Measurements from ENCODE around the gene ARPC5L.
A peak's percentile ranks its signal among the peaks of the same experiment; 100 is the strongest.

Gene ARPC5L

GRCh38 chr9:124878021-124878420, 16.1 kb downstream of the ARPC5L start:
- H3K27ac ChIP-seq (ENCODE audit: low read length) = no peak overlapping the region
- H3K36me3 ChIP-seq (ENCODE audit: insufficient read depth, low read length) = peaks cover 81% of the 10 kb centered on the region
- H3K4me1 ChIP-seq (ENCODE audit: insufficient read depth, low read length) = no peaks in the 10 kb centered on the region; the same call in 1 of the 2 replicates
- no peaks in the 10 kb centered on the region for H3K9me3 ChIP-seq (ENCODE audit: insufficient read depth, low read length, severe bottlenecking)
- no peaks in the 10 kb centered on the region for H3K27me3 ChIP-seq (ENCODE audit: insufficient read depth, low read length, poor library complexity)
- no peak overlapping the region for H2AFZ ChIP-seq (ENCODE audit: low read depth, low read length)
- peaks cover 30% of the 10 kb centered on the region for H3K79me2 ChIP-seq (ENCODE audit: insufficient read depth, low read length)
- H3K9ac ChIP-seq (ENCODE audit: low read depth, low read length) = no peak overlapping the region
- peaks cover 48% of the 10 kb centered on the region for H4K20me1 ChIP-seq (ENCODE audit: insufficient read depth, low read length)
- H3K4me2 ChIP-seq (ENCODE audit: insufficient read depth, low read length) = no peak overlapping the region
- no peak overlapping the region for H3K4me3 ChIP-seq (ENCODE audit: low read depth in 1 of 2, low read length in 2 of 2)
- no peak for DNase-seq
- TF ChIP-seq CTCF (IDR thresholded peaks at IDR 0.05; ENCODE audit: borderline replicate concordance, extremely low read depth, low read length, poor library complexity, severe bottlenecking) (no peak), EZH2 (IDR thresholded peaks at IDR 0.05; ENCODE audit: borderline replicate concordance, low read depth, low read length, severe bottlenecking) (no peak)
- no peak for ATAC-seq (ENCODE audit: insufficient read depth, low read depth)

DNA sequence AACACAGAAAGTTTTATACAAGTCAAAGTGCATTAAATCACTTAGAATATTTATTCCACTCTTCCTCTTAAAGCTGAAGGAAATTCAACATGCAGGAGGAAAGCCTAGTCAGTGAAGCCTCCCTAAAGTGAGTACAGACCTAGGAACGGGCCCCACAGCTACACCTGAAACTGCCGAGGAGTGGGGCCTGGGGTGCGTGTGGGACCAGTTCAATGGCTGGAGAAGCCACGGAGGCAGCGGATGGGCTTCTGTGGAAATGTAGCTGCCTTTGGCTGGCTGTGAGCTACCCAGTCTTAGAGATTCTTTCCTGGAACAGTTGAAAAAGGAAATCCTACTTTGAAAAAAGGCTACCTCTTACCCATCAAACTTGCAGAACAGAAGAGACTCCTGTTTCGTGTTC, 16.6 kb downstream of the ARPC5L start:
- H3K79me2 ChIP-seq (ENCODE audit: insufficient read depth, low read length) = peaks cover 25% of the 10 kb centered on the region
- DNase-seq = no peak
- no peak for ATAC-seq (ENCODE audit: insufficient read depth, low read depth)
- H3K9me3 ChIP-seq (ENCODE audit: insufficient read depth, low read length, severe bottlenecking) = no peaks in the 10 kb centered on the region
- H2AFZ ChIP-seq (ENCODE audit: low read depth, low read length) = no peak overlapping the region
- H3K4me3 ChIP-seq (ENCODE audit: low read depth in 1 of 2, low read length in 2 of 2) = no peak overlapping the region
- TF ChIP-seq EZH2 (IDR thresholded peaks at IDR 0.05; ENCODE audit: borderline replicate concordance, low read depth, low read length, severe bottlenecking) (no peak), CTCF (IDR thresholded peaks at IDR 0.05; ENCODE audit: borderline replicate concordance, extremely low read depth, low read length, poor library complexity, severe bottlenecking) (no peak)
- no peak overlapping the region for H3K9ac ChIP-seq (ENCODE audit: low read depth, low read length)
- H3K27me3 ChIP-seq (ENCODE audit: insufficient read depth, low read length, poor library complexity) = no peaks in the 10 kb centered on the region
- H3K36me3 ChIP-seq (ENCODE audit: insufficient read depth, low read length) = peaks cover 77% of the 10 kb centered on the region
- H3K27ac ChIP-seq (ENCODE audit: low read length) = no peak overlapping the region
- H3K4me1 ChIP-seq (ENCODE audit: insufficient read depth, low read length) = no peaks in the 10 kb centered on the region; the same call in 1 of the 2 replicates
- no peak overlapping the region for H3K4me2 ChIP-seq (ENCODE audit: insufficient read depth, low read length)
- H4K20me1 ChIP-seq (ENCODE audit: insufficient read depth, low read length) = peaks cover 43% of the 10 kb centered on the region

DNA sequence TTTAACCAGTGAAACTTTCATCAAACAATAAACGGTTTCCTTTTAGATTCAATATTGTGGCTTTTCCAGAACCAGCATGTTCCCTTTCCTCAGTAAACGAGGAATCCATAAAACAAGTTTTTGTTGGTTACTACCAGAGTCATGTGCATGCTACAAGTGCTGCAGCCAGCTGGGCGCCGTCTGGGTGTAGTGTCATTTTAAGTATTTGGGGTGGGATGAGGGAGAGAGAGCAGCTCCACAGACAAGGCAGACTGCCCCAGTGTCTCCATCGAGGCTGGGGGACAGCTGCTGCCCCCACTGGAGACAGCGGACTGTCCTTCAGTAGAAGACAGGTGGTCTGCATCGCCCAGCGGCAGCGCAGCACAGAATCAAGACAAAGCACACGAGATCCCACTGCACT, 17.3 kb downstream of the ARPC5L start:
- H3K4me3 ChIP-seq (ENCODE audit: low read depth in 1 of 2, low read length in 2 of 2) = no peak overlapping the region
- no peak overlapping the region for H3K27ac ChIP-seq (ENCODE audit: low read length)
- H3K36me3 ChIP-seq (ENCODE audit: insufficient read depth, low read length) = peaks cover 69% of the 10 kb centered on the region
- peaks cover 19% of the 10 kb centered on the region; the same call in 1 of the 2 replicates for H3K79me2 ChIP-seq (ENCODE audit: insufficient read depth, low read length)
- H3K27me3 ChIP-seq (ENCODE audit: insufficient read depth, low read length, poor library complexity) = no peaks in the 10 kb centered on the region
- H3K4me1 ChIP-seq (ENCODE audit: insufficient read depth, low read length) = no peaks in the 10 kb centered on the region; the same call in 1 of the 2 replicates
- no peak overlapping the region for H3K4me2 ChIP-seq (ENCODE audit: insufficient read depth, low read length)
- H4K20me1 ChIP-seq (ENCODE audit: insufficient read depth, low read length) = peaks cover 37% of the 10 kb centered on the region
- no peak overlapping the region for H2AFZ ChIP-seq (ENCODE audit: low read depth, low read length)
- DNase-seq (no peak), ATAC-seq (ENCODE audit: insufficient read depth, low read depth) (no peak)
- H3K9me3 ChIP-seq (ENCODE audit: insufficient read depth, low read length, severe bottlenecking) = no peaks in the 10 kb centered on the region
- no peak overlapping the region for H3K9ac ChIP-seq (ENCODE audit: low read depth, low read length)
- TF ChIP-seq CTCF (IDR thresholded peaks at IDR 0.05; ENCODE audit: borderline replicate concordance, extremely low read depth, low read length, poor library complexity, severe bottlenecking) (no peak), EZH2 (IDR thresholded peaks at IDR 0.05; ENCODE audit: borderline replicate concordance, low read depth, low read length, severe bottlenecking) (no peak)

DNA sequence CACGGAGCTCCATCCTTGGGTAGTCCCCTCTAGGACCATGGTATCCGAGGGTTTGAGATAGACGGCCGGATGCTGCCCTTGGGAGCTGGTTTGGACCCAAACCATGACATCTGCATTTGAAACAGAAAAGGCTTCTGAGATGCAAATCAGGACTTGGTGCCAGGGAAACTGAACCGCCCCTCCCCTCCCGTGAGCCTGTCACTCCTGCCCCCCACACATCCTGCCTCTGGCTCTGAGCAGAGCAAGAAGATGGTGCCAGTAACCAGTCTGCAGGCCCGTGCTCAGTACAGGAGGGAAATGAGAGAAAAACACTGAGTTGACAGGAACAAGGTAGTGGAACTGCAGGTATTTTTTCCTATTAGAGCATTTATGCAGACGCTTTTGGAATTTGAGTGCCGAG, 18.6 kb downstream of the ARPC5L start:
- H3K27me3 ChIP-seq (ENCODE audit: insufficient read depth, low read length, poor library complexity) = no peaks in the 10 kb centered on the region
- no peaks in the 10 kb centered on the region for H3K9me3 ChIP-seq (ENCODE audit: insufficient read depth, low read length, severe bottlenecking)
- H3K4me2 ChIP-seq (ENCODE audit: insufficient read depth, low read length) = no peak overlapping the region
- no peak overlapping the region for H3K9ac ChIP-seq (ENCODE audit: low read depth, low read length)
- peaks cover 25% of the 10 kb centered on the region for H4K20me1 ChIP-seq (ENCODE audit: insufficient read depth, low read length)
- H3K4me3 ChIP-seq (ENCODE audit: low read depth in 1 of 2, low read length in 2 of 2) = no peak overlapping the region
- no peak overlapping the region for H3K27ac ChIP-seq (ENCODE audit: low read length)
- H2AFZ ChIP-seq (ENCODE audit: low read depth, low read length) = no peak overlapping the region
- H3K4me1 ChIP-seq (ENCODE audit: insufficient read depth, low read length) = no peaks in the 10 kb centered on the region; the same call in 1 of the 2 replicates
- ATAC-seq (ENCODE audit: insufficient read depth, low read depth) (peak; percentile 54; the same call in 1 of the 3 replicates), DNase-seq (no peak)
- TF ChIP-seq CTCF (IDR thresholded peaks at IDR 0.05; ENCODE audit: borderline replicate concordance, extremely low read depth, low read length, poor library complexity, severe bottlenecking) = no peak
- no peak for TF ChIP-seq EZH2 (IDR thresholded peaks at IDR 0.05; ENCODE audit: borderline replicate concordance, low read depth, low read length, severe bottlenecking)
- peaks cover 60% of the 10 kb centered on the region for H3K36me3 ChIP-seq (ENCODE audit: insufficient read depth, low read length)
- H3K79me2 ChIP-seq (ENCODE audit: insufficient read depth, low read length) = peaks cover 8% of the 10 kb centered on the region; the same call in 1 of the 2 replicates

Data from DND-41 (cell line).